HG03175 (cell line): ENCODE measurements around the gene MRPL32.
"Not testable (repeated sequence)": the region's sequence is repeated elsewhere in the genome, so short reads cannot be mapped to it uniquely, and the experiment has no call there.

Experiments
- ATAC-seq: cut with Tn5 transposase; IDR thresholded peaks from one replicate; pipeline ENCODE4 v1.9.1; 2021; ENCODE audit warnings: mild to moderate bottlenecking, moderate library complexity; ENCODE audit not compliant: unreplicated experiment

The MRPL32 gene

GRCh38 chr7:42931834-42932651 is at the start of gene MRPL32, which contains the start of gene PSMA2:
TSS of gene MRPL32 (plus strand) at chr7:42932376. CDS start at chr7:42932387, 11 bp downstream.
TSS of gene PSMA2 (minus strand) at chr7:42932174. CDS start at chr7:42932158, 16 bp downstream.
- peak; percentile 100 for ATAC-seq

GRCh38 chr7:42883950-42884349 is 48.2 kb upstream of the MRPL32 start:
- ATAC-seq: no peak

DNA sequence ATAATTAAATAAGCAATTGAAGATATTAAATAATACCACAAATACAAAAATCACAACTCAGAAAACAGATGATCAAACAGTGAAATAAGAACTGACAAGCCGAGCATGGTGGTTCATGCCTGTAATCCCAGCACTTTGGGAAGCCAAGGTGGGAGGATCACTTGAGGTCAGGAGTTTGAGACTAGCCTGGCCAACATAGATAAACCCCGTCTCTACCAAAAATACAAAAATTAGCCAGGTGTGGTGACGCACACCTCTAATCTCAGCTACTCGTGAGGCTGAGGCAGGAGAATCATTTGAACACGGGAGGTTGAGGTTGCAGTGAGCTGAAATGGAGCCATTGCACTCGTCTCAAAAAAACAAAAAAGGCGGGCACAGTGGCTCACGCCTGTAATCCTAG is 47.0 kb upstream of the MRPL32 start:
- ATAC-seq: not testable (repeated sequence)

DNA sequence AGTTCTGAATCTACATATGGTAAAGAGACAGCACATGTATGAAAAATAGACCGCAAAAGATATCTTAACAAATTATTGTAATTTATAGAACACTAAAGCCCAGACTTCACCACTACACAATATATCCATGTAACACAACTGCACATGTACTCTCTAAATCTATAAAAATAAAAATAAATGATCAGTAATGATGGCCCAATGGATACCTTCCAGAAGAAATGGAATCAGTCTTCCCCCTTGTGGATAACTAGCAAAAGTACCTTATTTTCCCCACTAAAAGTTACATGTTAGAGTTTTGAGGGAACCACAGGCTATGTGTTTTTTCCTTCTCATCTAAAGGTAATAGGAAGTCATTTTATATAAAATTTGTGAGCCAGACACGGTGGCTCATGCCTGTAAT is 46.0 kb upstream of the MRPL32 start:
- ATAC-seq: no peak

DNA sequence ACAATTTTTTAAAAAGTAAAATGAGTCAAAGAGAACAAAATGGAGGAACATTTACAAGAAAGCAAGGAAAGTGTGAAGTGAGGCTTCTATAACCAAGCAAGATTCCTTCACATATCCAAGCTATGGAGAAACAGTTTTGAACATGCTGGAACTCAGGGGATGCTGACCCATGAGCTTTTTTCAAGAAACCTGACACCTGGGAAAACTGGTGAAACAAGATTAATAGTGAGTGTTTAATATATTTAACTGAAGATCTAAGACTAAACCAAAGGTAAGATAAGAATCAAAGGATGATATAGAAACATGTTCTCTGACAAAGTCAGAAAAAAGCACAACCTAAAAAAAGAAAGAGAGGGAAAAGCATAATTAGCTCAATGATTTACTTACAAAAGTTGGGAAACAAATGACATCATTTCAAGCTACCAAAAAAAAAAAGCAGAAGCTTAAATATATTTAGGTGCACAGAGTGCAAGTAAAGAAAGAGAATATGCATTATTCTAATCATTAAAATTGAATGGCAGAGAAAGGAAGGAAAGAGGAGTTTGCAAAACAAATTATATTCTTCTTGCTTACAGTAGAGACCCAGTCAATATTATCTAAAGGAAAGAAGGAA is 45.2 kb upstream of the MRPL32 start:
- no peak for ATAC-seq

DNA sequence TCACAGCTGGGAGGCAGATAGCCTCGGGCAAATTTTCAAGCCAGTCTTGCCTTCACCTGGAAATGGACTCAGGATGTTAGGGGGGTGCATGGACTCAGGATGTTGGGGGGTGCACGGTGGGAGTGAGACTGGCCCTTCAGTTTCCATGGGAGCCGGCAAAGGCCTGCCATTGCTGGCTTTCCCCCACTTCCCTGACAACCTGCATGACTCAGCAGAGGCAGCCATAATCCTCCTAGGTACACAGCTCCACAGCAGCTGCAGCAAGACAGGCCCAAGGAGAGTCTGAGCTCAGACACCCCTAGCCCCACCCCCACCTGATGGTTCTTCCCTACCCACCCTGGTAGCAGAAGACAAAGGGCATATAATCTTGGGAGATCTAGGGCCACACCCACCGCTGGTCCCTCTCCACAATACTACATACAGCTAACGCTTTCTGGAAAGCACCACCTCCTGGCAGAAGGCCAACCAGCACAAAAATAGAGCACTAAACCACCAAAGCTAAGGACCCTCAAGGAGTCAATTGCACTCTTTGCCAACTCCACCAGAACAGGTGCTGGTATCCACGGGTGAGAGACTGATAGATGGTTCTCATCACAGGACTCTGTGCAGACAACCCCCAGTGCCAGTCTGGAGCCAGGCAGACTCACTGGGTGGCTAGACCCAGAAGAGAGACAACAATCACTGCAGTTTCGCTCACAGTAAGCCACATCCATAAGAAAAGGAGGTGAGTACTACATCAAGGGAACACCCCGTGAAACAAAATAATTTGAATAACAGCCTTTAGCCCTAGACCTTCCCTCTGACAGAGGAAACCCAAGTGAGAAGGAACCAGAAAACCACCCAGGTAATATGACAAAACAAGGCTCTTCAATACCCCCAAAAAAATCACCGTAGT is 38.6 kb upstream of the MRPL32 start:
- no peak for ATAC-seq

DNA sequence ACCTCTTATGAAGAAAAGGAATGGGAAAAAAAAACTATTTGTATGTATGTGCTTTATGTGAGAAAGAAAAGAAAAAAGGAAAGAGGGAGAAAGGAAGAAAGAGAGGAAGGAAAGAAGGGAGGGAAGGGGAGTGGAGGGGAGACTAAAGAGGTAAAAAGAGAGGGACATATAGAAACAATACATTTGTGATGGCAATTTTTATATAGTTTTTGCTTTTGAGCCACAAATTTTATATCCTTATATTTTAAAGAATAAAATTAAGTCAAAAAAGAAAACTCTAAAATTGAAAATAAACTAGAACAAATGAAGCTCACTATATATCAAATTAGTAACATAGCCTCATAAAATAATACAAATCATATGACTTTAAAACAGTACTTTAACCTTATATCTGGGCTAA is 31.3 kb upstream of the MRPL32 start:
- no peak for ATAC-seq

- no peak for ATAC-seq
Observed at GRCh38 chr7:42902331-42902730, 29.8 kb upstream of the MRPL32 start.

GRCh38 chr7:42906181-42906580 is 26.0 kb upstream of the MRPL32 start:
- no peak for ATAC-seq

GRCh38 chr7:42907316-42907715 is 24.9 kb upstream of the MRPL32 start:
- ATAC-seq: no peak

DNA sequence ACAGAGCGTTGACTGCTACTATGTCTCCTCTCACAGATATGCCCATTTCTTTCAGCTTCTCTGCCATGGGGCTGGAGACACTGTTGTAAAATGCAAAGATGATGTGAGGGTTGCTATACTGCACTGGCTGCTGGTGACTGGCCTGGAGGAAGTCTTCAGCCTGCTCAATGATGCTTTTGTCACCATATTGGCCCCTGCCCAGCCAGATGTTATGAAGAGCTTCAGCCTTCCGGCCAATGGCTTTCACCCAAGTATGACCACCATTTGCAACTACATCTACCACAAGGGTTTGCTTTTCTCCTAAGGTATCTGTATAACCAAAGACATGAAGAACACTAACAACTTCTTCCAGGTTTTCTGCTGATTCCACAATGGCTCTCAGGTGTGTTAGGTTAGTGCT is 21.9 kb upstream of the MRPL32 start:
- no peak for ATAC-seq

DNA sequence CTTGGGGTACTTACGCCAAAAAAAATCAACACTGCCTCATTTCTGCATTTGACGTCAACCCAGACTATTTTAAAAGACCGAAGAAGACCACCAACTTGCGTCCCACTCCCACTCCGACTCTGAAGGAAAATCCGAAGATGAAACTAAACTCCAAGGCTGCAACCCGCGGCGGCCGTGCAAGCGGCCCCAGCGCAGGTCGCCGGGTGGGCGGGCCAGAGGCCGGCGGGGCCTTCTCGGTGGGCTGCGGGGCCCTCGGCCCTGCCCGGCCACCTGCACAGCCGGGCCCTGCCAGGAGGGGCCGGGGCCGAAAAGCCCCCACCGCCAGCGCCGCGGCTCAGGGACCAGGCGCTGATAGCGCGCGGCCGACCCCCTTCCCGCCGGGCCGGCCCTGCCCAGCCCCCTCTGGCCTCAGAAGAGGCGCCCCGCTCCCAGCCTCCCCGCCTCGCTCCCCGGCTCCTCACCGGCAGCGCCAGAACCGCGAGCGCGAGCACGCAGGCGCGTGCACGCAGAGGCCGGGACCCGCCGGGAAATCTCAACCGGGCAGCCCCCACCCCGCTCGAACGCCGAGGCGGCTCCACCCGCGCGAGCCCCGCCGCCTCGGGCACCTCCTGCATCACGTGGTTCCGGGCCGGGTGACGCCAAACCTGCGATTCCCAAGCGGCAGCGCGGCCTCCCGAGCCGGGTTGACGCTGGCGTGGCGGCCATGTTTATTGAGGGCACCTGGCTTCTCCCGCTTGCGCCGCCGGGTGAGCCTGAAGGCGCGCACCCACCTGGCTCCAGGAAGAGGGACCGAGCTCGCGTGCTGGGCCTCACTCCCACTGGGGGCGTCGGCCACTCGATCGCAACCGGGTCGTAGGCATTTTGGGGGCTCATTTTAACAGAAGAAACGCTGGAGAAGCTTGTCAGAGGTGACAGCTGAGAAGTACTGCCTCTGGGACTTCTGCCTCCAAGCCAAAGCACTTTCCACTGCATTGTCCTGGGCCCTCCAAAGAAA is 20.4 kb upstream of the MRPL32 start, which contains the start of gene C7orf25:
Gene C7orf25 (minus strand): TSS at position 617 of the 994 bp plus-strand sequence. CDS start 1,170 bp downstream, outside the sequence.
- ATAC-seq: peak; percentile 86

DNA sequence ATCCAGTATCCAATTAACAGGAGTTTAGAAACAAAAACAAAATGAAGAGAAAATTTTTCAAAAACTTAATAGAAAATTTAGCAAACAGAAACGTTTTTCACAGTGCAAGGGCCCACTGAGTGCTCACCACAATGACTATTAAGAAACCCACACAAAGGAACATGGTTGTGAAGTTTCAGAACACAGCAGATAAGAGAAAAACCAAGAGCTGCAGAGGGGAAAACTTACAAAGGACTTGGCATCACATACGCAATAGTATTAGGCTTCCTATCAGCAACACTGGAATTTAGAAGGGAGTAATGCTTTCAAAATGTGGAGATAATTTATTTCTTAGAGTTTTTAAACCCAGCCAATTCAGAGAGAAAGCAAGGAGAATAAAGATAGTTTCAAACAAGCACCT is 18.6 kb upstream of the MRPL32 start:
- ATAC-seq: no peak

GRCh38 chr7:42914009-42914408 is 18.2 kb upstream of the MRPL32 start:
- ATAC-seq: no peak

GRCh38 chr7:42914421-42915045 is 17.6 kb upstream of the MRPL32 start:
- ATAC-seq: no peak

DNA sequence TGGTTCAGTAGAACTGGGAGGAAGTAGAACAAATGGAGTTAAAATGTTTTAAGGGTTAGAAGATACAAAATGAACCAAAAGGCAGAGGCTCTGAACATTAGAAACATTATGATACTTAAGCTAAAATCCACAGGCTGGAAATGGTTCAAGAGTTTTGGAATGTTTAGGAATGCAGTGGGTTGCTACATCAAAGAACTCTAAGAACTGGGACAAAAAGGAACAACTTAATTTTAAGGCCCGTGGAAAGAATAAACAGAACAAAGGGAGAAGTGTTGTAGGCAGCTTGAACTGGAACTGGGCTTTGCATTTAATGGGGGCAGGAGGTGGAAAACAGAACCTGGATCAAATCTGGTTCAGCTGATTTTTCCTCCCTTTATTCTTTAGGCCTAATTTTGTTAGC is 16.8 kb upstream of the MRPL32 start:
- ATAC-seq: no peak

DNA sequence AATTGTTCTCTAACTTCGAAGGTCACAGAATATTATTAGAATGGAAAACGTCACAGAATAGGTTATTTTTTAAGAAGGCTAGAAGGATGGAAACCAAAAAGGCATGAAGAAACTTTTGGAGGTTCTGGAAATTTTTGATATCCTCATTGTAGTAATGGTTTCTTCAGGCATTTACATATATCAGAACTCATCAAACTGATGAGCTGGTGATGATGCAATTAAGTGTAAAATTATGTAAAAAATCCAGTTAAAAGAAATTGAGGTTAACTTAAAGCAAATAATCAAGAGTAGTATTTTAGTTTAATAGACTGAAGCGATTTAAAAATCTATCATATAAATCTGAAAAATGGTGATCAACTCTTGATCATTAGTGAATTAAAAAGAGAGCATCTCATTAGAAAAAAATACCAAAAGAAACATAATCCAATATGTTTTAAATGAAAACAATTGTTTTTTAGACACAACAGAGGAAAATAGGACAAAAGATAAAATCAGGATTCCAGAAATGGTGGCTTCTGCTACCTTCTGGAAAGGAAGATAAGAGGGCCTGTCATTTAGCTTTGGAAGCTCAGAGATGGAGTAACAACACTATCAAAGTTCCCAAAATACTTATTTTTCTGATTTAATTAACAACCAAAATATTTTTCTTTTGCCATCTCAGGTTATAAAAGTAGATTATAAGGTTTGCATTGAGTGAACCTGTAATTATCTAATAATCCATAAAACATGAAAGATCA is 10.0 kb upstream of the MRPL32 start:
- ATAC-seq: no peak

DNA sequence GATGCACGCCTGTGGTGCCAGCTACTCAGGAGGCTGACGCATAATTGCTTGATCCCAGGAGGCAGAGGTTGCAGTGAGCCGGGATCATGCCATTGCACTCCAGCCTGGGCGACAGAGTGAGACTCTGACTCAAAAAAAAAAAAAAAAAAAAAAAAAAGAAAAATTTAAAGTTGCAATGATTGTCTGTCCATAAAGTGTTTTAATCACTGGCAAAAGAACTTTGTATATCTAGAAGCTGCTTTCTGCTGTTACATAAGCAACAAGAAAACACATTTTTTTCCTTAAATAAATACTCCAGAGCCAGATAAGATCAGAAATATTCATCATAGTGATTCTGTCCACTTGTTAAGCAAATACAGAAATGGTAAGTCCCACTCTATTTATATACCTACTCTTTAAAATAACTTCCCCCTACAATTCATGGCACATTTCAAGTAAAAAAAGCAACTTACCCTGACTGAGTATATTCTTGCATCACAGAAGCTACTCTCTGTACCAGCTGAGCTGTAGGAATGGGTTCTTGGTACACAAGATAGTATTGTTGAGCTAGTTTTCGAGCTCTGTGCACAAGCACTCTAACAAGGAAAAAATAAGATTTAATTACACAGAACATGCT is 7.8 kb upstream of the MRPL32 start:
- no peak for ATAC-seq
